NCI-H524 treated with DMSO at 0.1 percent for 48 hours (cell line): ENCODE measurements around the gene YPEL4.
"Not testable (repeated sequence)": the region's sequence is repeated elsewhere in the genome, so short reads cannot be mapped to it uniquely, and the experiment has no call there.

Experiments
- DNase-seq: peaks from one replicate; lab custom pipeline; 2025; lab: John Stamatoyannopoulos, UW

Gene YPEL4

GRCh38 chr11:57649826-57650738 is at the start of gene YPEL4:
Gene YPEL4 (minus strand): TSS chr11:57649912. CDS start chr11:57647107, 2,805 bp downstream.
- no peak for DNase-seq

- DNase-seq = no peak
These were observed 49.2 kb upstream of the YPEL4 start for GRCh38 chr11:57698843-57699365.

GRCh38 chr11:57690474-57690873 is 40.8 kb upstream of the YPEL4 start:
- not testable (repeated sequence) for DNase-seq

GRCh38 chr11:57681168-57681567 is 31.5 kb upstream of the YPEL4 start:
- no peak for DNase-seq

GRCh38 chr11:57680552-57680874 is 30.8 kb upstream of the YPEL4 start:
- DNase-seq = no peak

- no peak for DNase-seq
These were observed 29.7 kb upstream of the YPEL4 start for GRCh38 chr11:57679396-57679795.

GRCh38 chr11:57675176-57675941 is 25.6 kb upstream of the YPEL4 start:
- DNase-seq = no peak

- no peak for DNase-seq
These were observed 24.5 kb upstream of the YPEL4 start for GRCh38 chr11:57674251-57674650.

GRCh38 chr11:57668434-57668782 is 18.7 kb upstream of the YPEL4 start:
- DNase-seq = no peak

- DNase-seq = peak; percentile 86
These were observed 18.2 kb upstream of the YPEL4 start, which contains the start of gene ZDHHC5 for GRCh38 chr11:57667736-57668433. Gene ZDHHC5 (plus strand): TSS chr11:57668114. CDS start chr11:57673091, 4,977 bp downstream.

GRCh38 chr11:57667117-57667735 is 17.5 kb upstream of the YPEL4 start:
- DNase-seq = peak; percentile 86

- no peak for DNase-seq
These were observed 14.3 kb upstream of the YPEL4 start for GRCh38 chr11:57663975-57664374.

- DNase-seq = no peak
These were observed 13.2 kb upstream of the YPEL4 start for GRCh38 chr11:57662893-57663292.

- DNase-seq = no peak
These were observed 10.0 kb upstream of the YPEL4 start for GRCh38 chr11:57659669-57660068.

GRCh38 chr11:57658023-57658361 is 8.3 kb upstream of the YPEL4 start:
- no peak for DNase-seq

GRCh38 chr11:57657194-57658022 is 7.7 kb upstream of the YPEL4 start, which contains the start of gene CLP1:
Gene CLP1 (plus strand): TSS chr11:57657762. CDS start chr11:57659477, 1,715 bp downstream.
- DNase-seq = peak; percentile 93

GRCh38 chr11:57656885-57657193 is 7.1 kb upstream of the YPEL4 start:
- no peak for DNase-seq

GRCh38 chr11:57653163-57653562 is 3.5 kb upstream of the YPEL4 start:
- no peak for DNase-seq

GRCh38 chr11:57652662-57653061 is 3.0 kb upstream of the YPEL4 start:
- no peak for DNase-seq

GRCh38 chr11:57652230-57652629 is 2.5 kb upstream of the YPEL4 start:
- DNase-seq = not testable (repeated sequence)

GRCh38 chr11:57651408-57651807 is 1.7 kb upstream of the YPEL4 start:
- DNase-seq = no peak
